Measurements from ENCODE around the gene TMEM40. TPM values are rescaled to one million over a fixed set of nuclear protein-coding genes. Genes with fewer than 3 reads are reported as not detected.

Gene TMEM40
- total RNA-seq, 1 donor from 2014 or later, result 2.4 TPM

GRCh38 chr3:12754313-12754712 is 4.7 kb downstream of the TMEM40 start:
- Mint-ChIP-seq H3K4me1 (ENCODE audit: unreplicated experiment) (peaks cover 48% of the 10 kb centered on the region), H3K4me3 (ENCODE audit: unreplicated experiment) (no peak overlapping the region), H3K36me3 (ENCODE audit: unreplicated experiment) (no peaks in the 10 kb centered on the region)

DNA sequence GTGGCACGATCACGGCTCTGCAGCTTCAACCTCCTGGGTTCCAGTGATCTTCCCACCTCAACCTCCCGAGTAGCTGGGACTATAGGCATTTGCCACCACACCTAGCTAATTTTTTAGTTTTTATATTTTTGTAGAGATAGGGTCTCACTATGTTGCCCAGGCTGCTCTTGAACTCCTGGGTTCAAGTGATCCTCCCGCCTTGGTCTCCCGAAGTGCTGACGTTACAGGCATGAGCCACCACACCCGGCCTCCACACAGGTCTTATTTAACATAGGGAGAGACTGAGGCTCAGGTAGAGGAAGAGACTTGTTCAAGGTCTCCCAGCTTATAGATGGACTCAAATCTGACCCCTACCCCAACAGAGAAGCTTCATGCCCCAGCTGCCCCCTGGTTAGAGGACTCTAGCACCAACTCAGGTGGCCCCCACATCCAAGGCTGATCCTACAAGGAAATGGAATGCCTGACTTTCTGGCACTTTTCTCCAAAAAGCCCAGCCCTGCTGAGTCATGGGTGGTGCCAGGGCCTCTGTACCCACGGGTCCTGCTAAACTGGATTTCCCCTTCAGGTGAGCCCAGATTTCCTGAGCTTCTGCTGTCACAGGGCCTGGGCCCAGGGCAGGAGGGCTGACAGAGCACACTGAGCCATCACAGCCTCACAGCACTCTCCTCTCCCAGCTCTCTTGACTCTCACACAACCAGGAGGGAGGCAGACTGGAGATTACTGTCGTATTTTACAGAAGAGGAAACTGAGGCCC is 5.6 kb downstream of the TMEM40 start:
- TF ChIP-seq, protein P1, sequence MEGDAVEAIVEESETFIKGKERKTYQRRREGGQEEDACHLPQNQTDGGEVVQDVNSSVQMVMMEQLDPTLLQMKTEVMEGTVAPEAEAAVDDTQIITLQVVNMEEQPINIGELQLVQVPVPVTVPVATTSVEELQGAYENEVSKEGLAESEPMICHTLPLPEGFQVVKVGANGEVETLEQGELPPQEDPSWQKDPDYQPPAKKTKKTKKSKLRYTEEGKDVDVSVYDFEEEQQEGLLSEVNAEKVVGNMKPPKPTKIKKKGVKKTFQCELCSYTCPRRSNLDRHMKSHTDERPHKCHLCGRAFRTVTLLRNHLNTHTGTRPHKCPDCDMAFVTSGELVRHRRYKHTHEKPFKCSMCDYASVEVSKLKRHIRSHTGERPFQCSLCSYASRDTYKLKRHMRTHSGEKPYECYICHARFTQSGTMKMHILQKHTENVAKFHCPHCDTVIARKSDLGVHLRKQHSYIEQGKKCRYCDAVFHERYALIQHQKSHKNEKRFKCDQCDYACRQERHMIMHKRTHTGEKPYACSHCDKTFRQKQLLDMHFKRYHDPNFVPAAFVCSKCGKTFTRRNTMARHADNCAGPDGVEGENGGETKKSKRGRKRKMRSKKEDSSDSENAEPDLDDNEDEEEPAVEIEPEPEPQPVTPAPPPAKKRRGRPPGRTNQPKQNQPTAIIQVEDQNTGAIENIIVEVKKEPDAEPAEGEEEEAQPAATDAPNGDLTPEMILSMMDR (IDR thresholded peaks at IDR 0.05), result no peak
- no peak for DNase-seq (ENCODE audit: extremely low spot score, unreplicated experiment)
- H3K4me1 Mint-ChIP-seq (ENCODE audit: unreplicated experiment), result peaks cover 39% of the 10 kb centered on the region
- no peaks in the 10 kb centered on the region for H3K9me3 Mint-ChIP-seq (ENCODE audit: unreplicated experiment)
- no peak overlapping the region for H3K4me3 Mint-ChIP-seq (ENCODE audit: unreplicated experiment)
- H3K27ac Mint-ChIP-seq (ENCODE audit: unreplicated experiment), result peak overlapping the region; percentile 7
- no peaks in the 10 kb centered on the region for H3K27me3 Mint-ChIP-seq (ENCODE audit: unreplicated experiment)
- H3K36me3 Mint-ChIP-seq (ENCODE audit: unreplicated experiment), result no peaks in the 10 kb centered on the region

More at GRCh38 chr3:12754313-12754712, 4.7 kb downstream of the TMEM40 start:
- no peak for DNase-seq (ENCODE audit: extremely low spot score, unreplicated experiment)
- no peak overlapping the region for H3K27ac Mint-ChIP-seq (ENCODE audit: unreplicated experiment)
- TF ChIP-seq, protein P1 (IDR thresholded peaks at IDR 0.05), result no peak
- H3K9me3 Mint-ChIP-seq (ENCODE audit: unreplicated experiment), result no peaks in the 10 kb centered on the region
- no peaks in the 10 kb centered on the region for H3K27me3 Mint-ChIP-seq (ENCODE audit: unreplicated experiment)

GRCh38 chr3:12752809-12753208 is 6.2 kb downstream of the TMEM40 start:
- no peak overlapping the region for H3K27ac Mint-ChIP-seq (ENCODE audit: unreplicated experiment)
- no peak for DNase-seq (ENCODE audit: extremely low spot score, unreplicated experiment)
- no peaks in the 10 kb centered on the region for H3K27me3 Mint-ChIP-seq (ENCODE audit: unreplicated experiment)
- H3K4me3 Mint-ChIP-seq (ENCODE audit: unreplicated experiment), result no peak overlapping the region
- H3K36me3 Mint-ChIP-seq (ENCODE audit: unreplicated experiment), result no peaks in the 10 kb centered on the region
- H3K4me1 Mint-ChIP-seq (ENCODE audit: unreplicated experiment), result peaks cover 34% of the 10 kb centered on the region
- no peaks in the 10 kb centered on the region for H3K9me3 Mint-ChIP-seq (ENCODE audit: unreplicated experiment)
- TF ChIP-seq, protein P1 (IDR thresholded peaks at IDR 0.05), result no peak

- no peak overlapping the region for H3K4me3 Mint-ChIP-seq (ENCODE audit: unreplicated experiment)
- DNase-seq (ENCODE audit: extremely low spot score, unreplicated experiment), result no peak
- peaks cover 29% of the 10 kb centered on the region for H3K4me1 Mint-ChIP-seq (ENCODE audit: unreplicated experiment)
- no peaks in the 10 kb centered on the region for H3K9me3 Mint-ChIP-seq (ENCODE audit: unreplicated experiment)
- H3K27me3 Mint-ChIP-seq (ENCODE audit: unreplicated experiment), result no peaks in the 10 kb centered on the region
- H3K36me3 Mint-ChIP-seq (ENCODE audit: unreplicated experiment), result no peaks in the 10 kb centered on the region
- TF ChIP-seq, protein P1 (IDR thresholded peaks at IDR 0.05), result no peak
- no peak overlapping the region for H3K27ac Mint-ChIP-seq (ENCODE audit: unreplicated experiment)
Measured at GRCh38 chr3:12752102-12752501, 7.0 kb downstream of the TMEM40 start.

DNA sequence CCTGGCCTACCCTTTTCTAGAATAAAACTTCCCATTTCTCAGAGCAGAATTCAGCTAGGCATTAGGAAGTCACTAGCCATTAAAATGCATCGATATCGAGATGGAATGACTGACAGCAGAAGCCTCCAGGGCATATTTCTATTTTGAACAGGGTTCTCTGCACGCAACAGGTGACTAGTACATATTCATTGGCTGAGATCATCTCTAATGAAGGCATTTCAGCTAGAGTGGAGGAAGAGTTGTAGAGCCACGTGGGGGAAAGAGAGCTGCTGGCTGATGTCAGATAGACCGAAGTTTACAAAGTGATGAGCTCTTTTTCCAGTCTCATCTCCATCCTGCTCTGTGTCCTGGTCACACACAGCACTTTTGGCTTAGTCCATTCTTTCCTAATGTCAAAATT is 7.5 kb downstream of the TMEM40 start:
- DNase-seq (ENCODE audit: extremely low spot score, unreplicated experiment), result no peak
- Mint-ChIP-seq H3K27me3 (ENCODE audit: unreplicated experiment) (no peaks in the 10 kb centered on the region), H3K36me3 (ENCODE audit: unreplicated experiment) (no peaks in the 10 kb centered on the region), H3K27ac (ENCODE audit: unreplicated experiment) (peak overlapping the region; percentile 18), H3K4me3 (ENCODE audit: unreplicated experiment) (no peak overlapping the region), H3K4me1 (ENCODE audit: unreplicated experiment) (peaks cover 29% of the 10 kb centered on the region), H3K9me3 (ENCODE audit: unreplicated experiment) (no peaks in the 10 kb centered on the region)
- TF ChIP-seq, protein P1 (IDR thresholded peaks at IDR 0.05), result no peak

Data from osteocyte (in vitro differentiated cells).